OCI-LY3 (cell line): ENCODE data around the gene BIK.

Experiments
- EZH2phosphoT487 ChIP-seq: fragments of 200-600 bp; shearing (Covaris generic); IDR thresholded peaks from 2 replicates; pipeline ENCODE4 v1.6.1; 2018; ENCODE audit warnings: antibody characterized with exemption, mixed run types, low read depth
- TF ChIP-seq, protein P1 (sequence below): fragments of 200-600, 300-600 bp; sonication (generic); IDR thresholded peaks from 2 replicates; pipeline ENCODE4 v1.5.1; 2014; ENCODE audit warnings: antibody characterized with exemption, low read length, low read depth

DNA sequence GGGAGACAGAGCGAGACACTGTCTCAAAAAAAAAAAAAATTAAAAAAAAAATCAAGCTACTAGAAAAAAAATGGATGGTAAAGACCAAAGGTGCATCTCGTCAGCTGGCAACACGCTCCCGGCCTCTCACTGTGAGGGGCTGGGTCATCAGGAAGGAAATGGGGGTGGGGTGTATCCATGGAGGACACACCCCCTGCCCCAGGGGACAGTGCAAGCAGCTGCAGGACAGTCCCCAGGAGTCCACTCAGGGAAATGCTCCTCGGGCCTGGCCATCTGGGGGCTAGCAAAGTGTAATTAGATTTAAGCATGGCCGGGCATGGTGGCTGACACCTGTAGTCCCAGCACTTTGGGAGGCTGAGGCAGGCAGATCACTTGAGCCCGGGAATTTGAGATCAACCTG is 44.4 kb upstream of the BIK start:
- TF ChIP-seq, protein P1, sequence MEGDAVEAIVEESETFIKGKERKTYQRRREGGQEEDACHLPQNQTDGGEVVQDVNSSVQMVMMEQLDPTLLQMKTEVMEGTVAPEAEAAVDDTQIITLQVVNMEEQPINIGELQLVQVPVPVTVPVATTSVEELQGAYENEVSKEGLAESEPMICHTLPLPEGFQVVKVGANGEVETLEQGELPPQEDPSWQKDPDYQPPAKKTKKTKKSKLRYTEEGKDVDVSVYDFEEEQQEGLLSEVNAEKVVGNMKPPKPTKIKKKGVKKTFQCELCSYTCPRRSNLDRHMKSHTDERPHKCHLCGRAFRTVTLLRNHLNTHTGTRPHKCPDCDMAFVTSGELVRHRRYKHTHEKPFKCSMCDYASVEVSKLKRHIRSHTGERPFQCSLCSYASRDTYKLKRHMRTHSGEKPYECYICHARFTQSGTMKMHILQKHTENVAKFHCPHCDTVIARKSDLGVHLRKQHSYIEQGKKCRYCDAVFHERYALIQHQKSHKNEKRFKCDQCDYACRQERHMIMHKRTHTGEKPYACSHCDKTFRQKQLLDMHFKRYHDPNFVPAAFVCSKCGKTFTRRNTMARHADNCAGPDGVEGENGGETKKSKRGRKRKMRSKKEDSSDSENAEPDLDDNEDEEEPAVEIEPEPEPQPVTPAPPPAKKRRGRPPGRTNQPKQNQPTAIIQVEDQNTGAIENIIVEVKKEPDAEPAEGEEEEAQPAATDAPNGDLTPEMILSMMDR: no peak
- TF ChIP-seq EZH2phosphoT487: no peak
